Suprapubic skin (tissue), 2 donors: ENCODE data around the gene CLIP1.

Source experiments
- EP300 ChIP-seq: sonication (generic); formaldehyde crosslinking; IDR thresholded peaks from one replicate; pipeline ENCODE4 v1.6.1; 2017; ENCODE audit warnings: antibody characterized with exemption
- POLR2A ChIP-seq, 2 donors: fragments of 450-650 bp; IDR thresholded peaks; one replicate each; pipeline ENCODE4 v1.6.1; 2017; ENCODE audit warnings: antibody characterized with exemption in 2 of 2, mild to moderate bottlenecking in 2 of 2, moderate library complexity in 2 of 2

DNA sequence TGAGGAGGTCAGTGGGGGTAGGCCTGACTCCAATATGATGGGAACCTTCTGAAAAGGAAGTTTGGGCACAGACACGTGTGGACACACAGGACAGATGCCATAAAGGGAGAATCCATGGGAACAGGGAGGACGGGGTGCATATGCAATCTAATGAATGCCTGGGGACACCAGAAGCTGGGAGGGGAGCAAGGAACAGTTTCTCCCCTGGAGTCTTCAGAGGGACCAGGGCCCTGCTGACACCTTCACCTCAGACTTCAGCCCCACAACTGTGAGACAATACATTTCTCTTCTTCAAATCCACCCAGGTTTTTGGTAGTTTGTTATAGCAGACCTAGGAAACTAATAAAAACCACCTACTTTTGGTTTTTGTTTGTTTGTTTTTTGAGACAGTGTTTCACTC is 35.2 kb upstream of the CLIP1 start:
- TF ChIP-seq POLR2A (IDR thresholded peaks at IDR 0.05), result no peak
- TF ChIP-seq EP300, result no peak
